CD4-positive, alpha-beta T cell treated with Interferon gamma for 1 hour (primary cell): Measurements from ENCODE around the gene PDE5A.
"Not testable (repeated sequence)": the region's sequence is repeated elsewhere in the genome, so short reads cannot be mapped to it uniquely, and the experiment has no call there.

Experiments
- DNase-seq: peaks from one replicate; pipeline ENCODE4 v3.0.0-alpha.2; 2020

The PDE5A gene

GRCh38 chr4:119469039-119469438 lies 159.6 kb downstream of the PDE5A start:
- DNase-seq = not testable (repeated sequence)

GRCh38 chr4:119462733-119463132 lies 165.9 kb downstream of the PDE5A start:
- DNase-seq = not testable (repeated sequence)

- DNase-seq = not testable (repeated sequence)
These were observed 172.9 kb downstream of the PDE5A start for GRCh38 chr4:119455734-119456133.

- peak; percentile 98 for DNase-seq
These were observed 173.9 kb downstream of the PDE5A start for GRCh38 chr4:119454491-119455270.

GRCh38 chr4:119454151-119454490 lies 174.5 kb downstream of the PDE5A start:
- not testable (repeated sequence) for DNase-seq

- not testable (repeated sequence) for DNase-seq
These were observed 175.3 kb downstream of the PDE5A start for GRCh38 chr4:119453286-119453685.

GRCh38 chr4:119449851-119450250 lies 178.8 kb downstream of the PDE5A start:
- not testable (repeated sequence) for DNase-seq
